ENCODE data around the gene HIGD1B.
"Not testable (repeated sequence)": the region's sequence is repeated elsewhere in the genome, so short reads cannot be mapped to it uniquely, and the experiment has no call there.

- not testable (repeated sequence) for TF ChIP-seq CTCF (IDR thresholded peaks at IDR 0.05; ENCODE audit: insufficient read depth, low read depth, low read length); EZH2 (IDR thresholded peaks at IDR 0.05; ENCODE audit: insufficient read depth, low read length)
These were observed 29.2 kb upstream of the HIGD1B start for GRCh38 chr17:44818508-44818907.

Data from astrocyte (in vitro differentiated cells and primary cell).